CD4-positive, alpha-beta T cell treated with Interferon alpha-2 for 1 hour (primary cell): Measurements from ENCODE around the gene UNC93A.
"Not testable (repeated sequence)": the region's sequence is repeated elsewhere in the genome, so short reads cannot be mapped to it uniquely, and the experiment has no call there.

Experiments
- DNase-seq, 2 donors: peaks; one replicate each; pipeline ENCODE4 v3.0.0-alpha.2; 2020 to 2022

The UNC93A gene

GRCh38 chr6:167317172-167317571 is 26.1 kb downstream of the UNC93A start:
- no peak for DNase-seq

GRCh38 chr6:167318354-167318753 is 27.2 kb downstream of the UNC93A start:
- not testable (repeated sequence) for DNase-seq

- not testable (repeated sequence) for DNase-seq
Measured at GRCh38 chr6:167318856-167319255, 27.7 kb downstream of the UNC93A start.

- not testable (repeated sequence) for DNase-seq
Measured at GRCh38 chr6:167319856-167320753, 29.0 kb downstream of the UNC93A start.

GRCh38 chr6:167320754-167321056 is 29.6 kb downstream of the UNC93A start:
- DNase-seq: not testable (repeated sequence)

- DNase-seq: not testable (repeated sequence)
Measured at GRCh38 chr6:167321185-167321584, 30.1 kb downstream of the UNC93A start.

- no peak for DNase-seq
Measured at GRCh38 chr6:167323111-167323510, 32.0 kb downstream of the UNC93A start.

GRCh38 chr6:167324111-167324510 is 33.0 kb downstream of the UNC93A start:
- DNase-seq: no peak

GRCh38 chr6:167325766-167326165 is 34.7 kb downstream of the UNC93A start:
- no peak for DNase-seq

GRCh38 chr6:167327391-167327790 is 36.3 kb downstream of the UNC93A start:
- DNase-seq: no peak

- DNase-seq: no peak
Measured at GRCh38 chr6:167328086-167328485, 37.0 kb downstream of the UNC93A start.

GRCh38 chr6:167329014-167329413 is 37.9 kb downstream of the UNC93A start:
- no peak for DNase-seq

- no peak for DNase-seq
Measured at GRCh38 chr6:167330750-167331149, 39.6 kb downstream of the UNC93A start.

GRCh38 chr6:167331565-167331964 is 40.5 kb downstream of the UNC93A start:
- DNase-seq: no peak

GRCh38 chr6:167336844-167337630 is 45.9 kb downstream of the UNC93A start:
- no peak for DNase-seq

GRCh38 chr6:167337675-167338449 is 46.7 kb downstream of the UNC93A start:
- DNase-seq: no peak

GRCh38 chr6:167338541-167339117 is 47.5 kb downstream of the UNC93A start:
- DNase-seq: no peak

GRCh38 chr6:167341038-167341583 is 50.0 kb downstream of the UNC93A start:
- DNase-seq: no peak

GRCh38 chr6:167341665-167342655 is 50.8 kb downstream of the UNC93A start:
- DNase-seq: no peak

- DNase-seq: no peak
Measured at GRCh38 chr6:167342879-167343610, 51.9 kb downstream of the UNC93A start.

- DNase-seq: no peak
Measured at GRCh38 chr6:167345348-167345747, 54.2 kb downstream of the UNC93A start.
